CD4-positive, alpha-beta T cell treated with Interleukin-17A for 4 hours (primary cell): ENCODE data around the gene SLC6A18.
"Not testable (repeated sequence)": the region's sequence is repeated elsewhere in the genome, so short reads cannot be mapped to it uniquely, and the experiment has no call there.

Experiments used
- DNase-seq: peaks from one replicate; pipeline ENCODE4 v3.0.0-alpha.2; 2020; ENCODE audit warnings: mixed read lengths

SLC6A18 gene

GRCh38 chr5:1216918-1217295 lies 8.3 kb upstream of the SLC6A18 start:
- no peak for DNase-seq

DNA sequence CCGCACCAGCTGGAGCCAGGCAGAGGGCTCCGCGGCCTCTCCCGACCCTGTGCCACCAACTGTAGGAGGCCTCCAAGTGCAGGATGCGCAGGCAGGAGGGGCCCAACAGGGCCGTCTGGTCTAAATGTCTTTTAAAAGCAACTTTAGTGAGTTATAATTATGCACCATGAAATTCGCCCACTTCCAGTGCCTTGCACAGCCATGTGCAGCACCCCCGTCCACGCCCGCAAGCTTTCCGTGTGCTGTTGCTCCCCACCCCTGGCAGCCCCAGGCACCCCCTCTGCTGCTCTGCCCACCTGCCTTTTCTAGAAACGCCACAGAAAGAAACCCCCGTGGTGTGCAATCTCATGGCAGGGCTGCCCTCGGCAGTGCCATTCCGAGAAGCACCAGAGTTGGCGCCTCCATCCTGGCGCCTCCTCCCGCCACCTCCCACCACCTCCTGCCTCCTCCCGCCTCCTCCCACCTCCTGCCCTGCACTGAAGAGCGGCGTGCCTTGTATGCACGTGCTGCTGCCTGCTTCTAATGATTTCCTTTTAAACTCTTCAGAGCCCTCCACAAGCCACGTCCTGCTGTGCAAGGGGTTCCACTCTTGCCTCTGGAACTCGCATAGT lies 7.5 kb upstream of the SLC6A18 start:
- no peak for DNase-seq

- no peak for DNase-seq
These were observed 6.7 kb upstream of the SLC6A18 start for GRCh38 chr5:1218351-1219080.

GRCh38 chr5:1219098-1219767 lies 5.9 kb upstream of the SLC6A18 start:
- DNase-seq: no peak

- DNase-seq: no peak
These were observed 5.4 kb upstream of the SLC6A18 start for GRCh38 chr5:1219768-1220100.

DNA sequence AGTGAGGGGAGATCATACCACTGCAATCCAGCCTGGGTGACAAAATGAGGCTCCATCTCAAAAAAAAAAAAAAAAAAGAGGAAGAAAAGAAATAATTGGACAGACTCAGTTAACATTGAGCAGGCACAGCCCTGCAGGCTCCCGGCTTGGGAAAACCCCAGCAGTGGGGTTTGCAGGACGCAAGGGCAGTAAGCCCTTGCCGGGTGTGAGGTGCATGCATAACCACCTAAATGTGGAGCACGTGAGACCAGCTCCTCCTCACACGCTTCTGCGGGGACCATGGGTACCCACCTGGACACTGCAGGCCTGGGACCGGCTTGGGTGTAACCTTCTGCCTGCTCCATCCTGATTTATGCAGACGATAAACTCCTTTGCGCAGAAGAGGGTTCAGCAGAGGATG lies 4.8 kb upstream of the SLC6A18 start:
- DNase-seq: no peak

GRCh38 chr5:1220831-1221230 lies 4.3 kb upstream of the SLC6A18 start:
- no peak for DNase-seq

GRCh38 chr5:1221721-1222120 lies 3.5 kb upstream of the SLC6A18 start:
- DNase-seq: no peak

DNA sequence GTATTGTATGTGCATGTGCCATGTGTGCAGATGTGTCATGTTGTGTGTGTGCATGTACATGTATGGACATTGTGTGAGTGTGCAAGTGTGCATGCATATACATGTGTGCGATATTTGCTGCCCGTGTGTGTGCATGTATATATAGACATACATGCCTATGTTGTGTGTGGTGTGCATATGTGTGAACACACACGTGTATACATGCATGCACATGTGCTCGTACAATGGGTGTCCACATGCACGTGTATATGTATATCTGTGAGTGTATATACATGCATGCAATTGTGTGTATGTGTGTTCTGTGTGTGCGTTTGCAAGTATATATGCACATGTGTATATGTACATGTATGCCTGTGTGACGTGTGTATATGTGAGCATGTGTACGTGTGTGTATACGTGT lies 3.0 kb upstream of the SLC6A18 start:
- DNase-seq: no peak

DNA sequence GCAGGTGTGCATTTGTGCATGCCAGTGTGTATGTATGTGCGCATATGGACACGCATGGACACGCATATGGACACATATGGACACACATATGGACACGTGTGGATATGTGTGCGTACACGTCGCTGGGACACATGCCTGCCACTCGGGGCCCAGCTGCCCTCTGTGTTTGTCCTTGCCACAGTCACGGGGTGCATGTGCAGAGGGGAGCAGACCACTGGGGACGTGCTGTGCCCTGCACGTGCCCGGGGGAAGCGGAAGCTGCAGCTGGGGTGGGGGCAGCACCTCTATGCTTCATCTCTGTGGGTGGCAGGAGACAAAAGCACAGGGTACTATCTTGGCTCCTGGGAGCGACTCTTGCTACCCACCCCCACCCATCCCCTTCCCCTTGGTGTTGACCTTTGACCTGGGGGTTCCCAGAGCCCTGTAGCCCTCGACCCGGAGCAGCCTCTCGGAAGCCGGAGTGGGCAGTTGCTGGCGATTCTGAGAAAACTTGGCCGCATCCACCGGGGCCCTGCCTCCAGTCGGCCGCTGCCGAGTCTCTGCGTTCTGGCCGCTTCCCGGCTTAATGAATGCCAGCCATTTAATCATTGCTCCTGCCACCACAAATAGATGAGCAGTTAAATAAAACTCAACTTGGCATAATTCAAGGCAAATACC lies 2.4 kb upstream of the SLC6A18 start:
- no peak for DNase-seq

GRCh38 chr5:1223278-1223670 lies 1.9 kb upstream of the SLC6A18 start:
- no peak for DNase-seq

GRCh38 chr5:1224631-1225030 lies 550 bp upstream of the SLC6A18 start:
- DNase-seq: no peak

GRCh38 chr5:1226231-1226630 lies 1.1 kb downstream of the SLC6A18 start:
- DNase-seq: no peak

DNA sequence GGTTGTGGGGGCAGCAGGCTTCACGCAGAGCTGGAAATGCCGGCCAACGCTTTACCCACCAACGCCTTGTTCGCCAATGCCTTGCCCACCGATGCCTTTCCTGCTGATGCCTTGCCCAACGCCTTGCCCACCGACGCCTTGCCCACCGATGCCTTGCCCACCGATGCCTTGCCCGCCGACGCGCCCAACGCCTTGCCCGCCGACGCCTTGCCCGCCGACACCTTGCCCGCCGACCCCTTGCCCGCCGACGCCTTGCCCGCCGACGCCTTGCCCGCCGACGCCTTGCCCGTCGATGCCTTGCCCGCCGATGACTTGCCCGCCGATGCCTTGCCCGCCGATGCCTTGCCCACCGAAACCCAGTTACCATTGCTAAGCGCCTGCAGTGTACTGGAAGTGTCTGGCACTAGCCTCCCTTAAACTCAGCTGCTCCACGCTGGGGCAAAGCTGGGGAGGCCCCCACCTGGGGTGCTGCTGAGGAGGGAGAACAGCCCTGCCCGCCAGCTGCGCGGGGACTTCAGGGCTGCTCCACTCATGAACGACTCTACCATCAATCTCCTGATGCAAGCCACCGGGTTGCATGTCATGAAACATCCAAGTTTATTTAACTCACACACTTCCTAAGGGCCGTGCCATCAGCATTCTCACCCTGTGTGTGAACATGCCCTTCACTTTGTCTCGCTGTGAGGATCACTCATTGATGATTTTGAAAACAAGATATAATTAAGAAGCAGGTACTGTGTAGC lies 1.8 kb downstream of the SLC6A18 start:
- no peak for DNase-seq

GRCh38 chr5:1227667-1228066 lies 2.5 kb downstream of the SLC6A18 start:
- DNase-seq: no peak

DNA sequence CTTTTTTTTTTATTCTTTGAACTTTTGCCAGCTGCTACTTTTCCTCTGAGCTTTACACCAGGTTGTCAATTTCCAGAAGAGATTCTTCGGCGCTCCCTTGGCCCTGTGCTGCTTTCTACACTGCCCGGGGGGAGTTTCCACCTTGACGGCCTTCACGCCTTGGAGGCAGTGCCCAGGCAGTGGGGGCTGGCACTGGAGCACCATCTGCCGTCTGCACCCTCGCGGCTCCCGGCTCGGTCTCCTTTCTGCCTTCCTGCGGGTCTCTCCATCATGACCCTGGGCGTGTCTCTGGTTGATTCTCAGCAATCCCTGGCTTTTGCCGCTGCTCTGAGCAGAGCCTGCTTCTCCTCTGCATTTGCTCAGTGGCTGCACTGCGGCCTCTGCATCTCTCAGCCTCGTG lies 2.9 kb downstream of the SLC6A18 start:
- no peak for DNase-seq

DNA sequence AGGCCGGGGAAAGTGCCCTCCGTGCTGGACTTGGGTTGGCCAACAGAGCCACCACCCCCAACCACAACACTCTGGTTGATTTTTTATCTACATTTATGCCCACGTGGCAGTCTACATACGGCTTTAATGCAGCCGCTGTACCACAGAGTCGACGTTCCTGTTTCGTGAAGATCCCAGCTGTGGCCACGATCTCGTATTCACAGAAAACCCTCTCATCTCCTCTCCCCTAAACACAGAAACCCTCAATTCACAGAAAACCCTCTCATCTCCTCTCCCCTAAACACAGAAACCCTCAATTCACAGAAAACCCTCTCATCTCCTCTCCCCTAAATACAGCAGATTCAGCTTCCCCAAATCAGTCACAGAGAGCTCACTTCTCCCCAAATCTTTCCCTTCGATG lies 3.8 kb downstream of the SLC6A18 start:
- not testable (repeated sequence) for DNase-seq

GRCh38 chr5:1229822-1230221 lies 4.6 kb downstream of the SLC6A18 start:
- no peak for DNase-seq

DNA sequence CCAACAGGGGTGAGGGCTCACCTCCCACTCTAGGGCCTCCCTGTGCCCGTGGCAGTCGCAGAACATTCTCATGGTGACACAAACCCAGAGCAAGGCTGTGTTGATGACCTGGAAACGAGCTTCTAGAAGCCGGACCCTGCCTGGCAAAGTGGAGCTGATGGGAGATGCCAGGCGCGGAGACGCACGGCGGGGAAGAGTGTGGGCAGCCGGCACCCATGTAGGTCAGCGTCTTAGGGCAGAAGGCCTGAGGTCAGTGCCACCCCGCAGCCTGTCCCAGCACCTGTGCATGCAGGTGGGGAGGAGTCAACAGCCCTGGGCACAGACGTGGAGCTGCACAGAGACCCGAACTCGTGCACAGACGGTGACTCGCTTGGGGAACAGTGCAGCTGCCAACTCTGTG lies 5.4 kb downstream of the SLC6A18 start:
- no peak for DNase-seq

GRCh38 chr5:1231354-1231905 lies 6.2 kb downstream of the SLC6A18 start:
- DNase-seq: no peak

DNA sequence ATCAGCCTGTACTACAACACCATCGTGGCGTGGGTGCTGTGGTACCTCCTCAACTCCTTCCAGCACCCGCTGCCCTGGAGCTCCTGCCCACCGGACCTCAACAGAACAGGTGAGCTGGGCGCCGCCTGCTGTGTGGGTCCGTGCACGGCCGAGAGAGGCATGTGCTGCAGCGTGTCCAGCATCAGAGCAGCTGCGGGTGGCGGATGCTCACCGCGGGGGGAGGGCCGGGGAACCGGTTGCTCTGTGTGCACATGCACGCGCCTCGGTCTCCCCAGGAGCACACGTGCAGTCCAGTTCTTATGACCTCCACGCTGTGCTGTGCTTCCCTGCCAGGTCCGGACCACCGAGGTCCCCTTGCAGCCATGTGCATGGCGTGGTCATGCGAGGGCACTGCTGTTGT lies 7.6 kb downstream of the SLC6A18 start:
- no peak for DNase-seq

GRCh38 chr5:1235379-1235778 lies 10.2 kb downstream of the SLC6A18 start:
- DNase-seq: no peak

DNA sequence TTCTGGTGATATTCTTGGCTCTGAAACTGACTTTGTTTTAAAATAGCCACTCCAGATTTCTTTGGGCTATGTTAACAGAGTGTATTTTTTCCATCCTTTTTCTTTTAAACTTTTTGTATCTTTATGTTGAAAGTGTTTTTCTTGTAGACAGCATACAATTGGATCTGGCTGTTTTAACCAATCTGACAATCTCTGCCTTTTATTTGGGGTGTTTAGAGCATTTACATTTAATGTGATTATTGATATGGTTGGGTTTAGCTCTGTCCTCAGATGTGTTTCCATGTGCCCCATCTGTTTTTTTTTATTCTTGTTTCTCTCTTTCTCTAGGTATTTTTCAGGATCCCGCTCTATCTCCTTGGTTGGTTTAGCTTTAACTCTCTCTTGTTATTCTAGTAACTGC lies 10.7 kb downstream of the SLC6A18 start:
- DNase-seq: no peak
